ENCODE results near the gene NTRK3.

NTRK3 gene

DNA sequence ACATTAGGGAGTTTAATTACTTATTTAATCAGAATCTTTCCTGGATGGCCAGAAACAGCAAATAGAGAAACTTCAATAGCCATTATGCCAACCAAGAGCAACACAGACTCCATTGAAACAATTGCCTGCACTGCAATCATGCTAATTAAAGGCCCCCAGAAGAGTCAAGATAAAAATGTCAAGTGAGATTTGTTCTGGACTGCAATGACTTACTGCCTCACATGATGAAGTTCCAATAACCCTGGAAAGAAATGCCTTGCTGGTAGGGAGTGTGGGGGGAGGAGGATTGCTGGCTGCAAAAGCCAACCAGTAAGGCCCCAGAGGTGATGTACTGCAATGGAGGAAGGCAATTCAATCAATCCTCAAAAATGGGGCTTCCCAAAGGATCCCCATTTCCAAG lies 257.9 kb downstream of the NTRK3 start:
- H3K27me3 ChIP-seq (ENCODE audit: insufficient read depth, low read length) = no peaks in the 10 kb centered on the region
- H2AFZ ChIP-seq (ENCODE audit: low read length, unreplicated experiment) = no peak overlapping the region
- no peaks in the 10 kb centered on the region for H3K4me1 ChIP-seq (ENCODE audit: control insufficient read depth, insufficient read depth, low read length, unreplicated experiment)
- H3K27ac ChIP-seq (ENCODE audit: low read depth, low read length) = no peak overlapping the region
- no peaks in the 10 kb centered on the region for H3K79me2 ChIP-seq (ENCODE audit: control insufficient read depth, insufficient read depth, low read length, unreplicated experiment)
- H3K4me3 ChIP-seq (ENCODE audit: low read depth, low read length) = no peak overlapping the region
- H3K36me3 ChIP-seq (ENCODE audit: insufficient read depth, low read length) = no peaks in the 10 kb centered on the region

GRCh38 chr15:87986776-87987175 lies 269.8 kb downstream of the NTRK3 start:
- Histone ChIP-seq H3K36me3 (ENCODE audit: insufficient read depth, low read length) (no peaks in the 10 kb centered on the region), H3K79me2 (ENCODE audit: control insufficient read depth, insufficient read depth, low read length, unreplicated experiment) (no peaks in the 10 kb centered on the region), H2AFZ (ENCODE audit: low read length, unreplicated experiment) (no peak overlapping the region), H3K4me3 (ENCODE audit: low read depth, low read length) (no peak overlapping the region), H3K27me3 (ENCODE audit: insufficient read depth, low read length) (no peaks in the 10 kb centered on the region), H3K4me1 (ENCODE audit: control insufficient read depth, insufficient read depth, low read length, unreplicated experiment) (no peaks in the 10 kb centered on the region), H3K27ac (ENCODE audit: low read depth, low read length) (no peak overlapping the region)

- H3K79me2 ChIP-seq (ENCODE audit: control insufficient read depth, insufficient read depth, low read length, unreplicated experiment) = no peaks in the 10 kb centered on the region
Measured at GRCh38 chr15:87985451-87985850, 271.1 kb downstream of the NTRK3 start.

GRCh38 chr15:87981969-87982368 lies 274.6 kb downstream of the NTRK3 start:
- Histone ChIP-seq H3K27ac (ENCODE audit: low read depth, low read length) (no peak overlapping the region), H3K36me3 (ENCODE audit: insufficient read depth, low read length) (no peaks in the 10 kb centered on the region)

More at GRCh38 chr15:87985451-87985850, 271.1 kb downstream of the NTRK3 start:
- Histone ChIP-seq H3K36me3 (ENCODE audit: insufficient read depth, low read length) (no peaks in the 10 kb centered on the region), H3K27me3 (ENCODE audit: insufficient read depth, low read length) (no peaks in the 10 kb centered on the region), H2AFZ (ENCODE audit: low read length, unreplicated experiment) (no peak overlapping the region), H3K27ac (ENCODE audit: low read depth, low read length) (no peak overlapping the region), H3K4me1 (ENCODE audit: control insufficient read depth, insufficient read depth, low read length, unreplicated experiment) (no peaks in the 10 kb centered on the region), H3K4me3 (ENCODE audit: low read depth, low read length) (no peak overlapping the region)

GRCh38 chr15:87977907-87978306 lies 278.6 kb downstream of the NTRK3 start:
- Histone ChIP-seq H3K27ac (ENCODE audit: low read depth, low read length) (no peak overlapping the region), H2AFZ (ENCODE audit: low read length, unreplicated experiment) (no peak overlapping the region), H3K79me2 (ENCODE audit: control insufficient read depth, insufficient read depth, low read length, unreplicated experiment) (no peaks in the 10 kb centered on the region), H3K27me3 (ENCODE audit: insufficient read depth, low read length) (no peaks in the 10 kb centered on the region), H3K4me1 (ENCODE audit: control insufficient read depth, insufficient read depth, low read length, unreplicated experiment) (no peaks in the 10 kb centered on the region), H3K36me3 (ENCODE audit: insufficient read depth, low read length) (no peaks in the 10 kb centered on the region), H3K4me3 (ENCODE audit: low read depth, low read length) (no peak overlapping the region)

More at GRCh38 chr15:87981969-87982368, 274.6 kb downstream of the NTRK3 start:
- no peak overlapping the region for H3K4me3 ChIP-seq (ENCODE audit: low read depth, low read length)
- no peak overlapping the region for H2AFZ ChIP-seq (ENCODE audit: low read length, unreplicated experiment)
- H3K79me2 ChIP-seq (ENCODE audit: control insufficient read depth, insufficient read depth, low read length, unreplicated experiment) = no peaks in the 10 kb centered on the region
- H3K4me1 ChIP-seq (ENCODE audit: control insufficient read depth, insufficient read depth, low read length, unreplicated experiment) = no peaks in the 10 kb centered on the region
- H3K27me3 ChIP-seq (ENCODE audit: insufficient read depth, low read length) = no peaks in the 10 kb centered on the region

GRCh38 chr15:87976552-87976951 lies 280.0 kb downstream of the NTRK3 start:
- no peak overlapping the region for H3K27ac ChIP-seq (ENCODE audit: low read depth, low read length)

GRCh38 chr15:87973501-87974215 lies 282.9 kb downstream of the NTRK3 start:
- H3K27me3 ChIP-seq (ENCODE audit: insufficient read depth, low read length) = no peaks in the 10 kb centered on the region
- H3K79me2 ChIP-seq (ENCODE audit: control insufficient read depth, insufficient read depth, low read length, unreplicated experiment) = no peaks in the 10 kb centered on the region
- H3K27ac ChIP-seq (ENCODE audit: low read depth, low read length) = no peak overlapping the region
- H3K4me1 ChIP-seq (ENCODE audit: control insufficient read depth, insufficient read depth, low read length, unreplicated experiment) = no peaks in the 10 kb centered on the region
- H3K4me3 ChIP-seq (ENCODE audit: low read depth, low read length) = no peak overlapping the region
- H2AFZ ChIP-seq (ENCODE audit: low read length, unreplicated experiment) = no peak overlapping the region
- no peaks in the 10 kb centered on the region for H3K36me3 ChIP-seq (ENCODE audit: insufficient read depth, low read length)

More at GRCh38 chr15:87976552-87976951, 280.0 kb downstream of the NTRK3 start:
- H3K27me3 ChIP-seq (ENCODE audit: insufficient read depth, low read length) = no peaks in the 10 kb centered on the region
- no peak overlapping the region for H2AFZ ChIP-seq (ENCODE audit: low read length, unreplicated experiment)
- no peaks in the 10 kb centered on the region for H3K4me1 ChIP-seq (ENCODE audit: control insufficient read depth, insufficient read depth, low read length, unreplicated experiment)
- H3K4me3 ChIP-seq (ENCODE audit: low read depth, low read length) = no peak overlapping the region
- no peaks in the 10 kb centered on the region for H3K79me2 ChIP-seq (ENCODE audit: control insufficient read depth, insufficient read depth, low read length, unreplicated experiment)
- no peaks in the 10 kb centered on the region for H3K36me3 ChIP-seq (ENCODE audit: insufficient read depth, low read length)

GRCh38 chr15:87971076-87971475 lies 285.5 kb downstream of the NTRK3 start:
- Histone ChIP-seq H3K36me3 (ENCODE audit: insufficient read depth, low read length) (no peaks in the 10 kb centered on the region), H3K4me3 (ENCODE audit: low read depth, low read length) (no peak overlapping the region), H3K27me3 (ENCODE audit: insufficient read depth, low read length) (no peaks in the 10 kb centered on the region), H2AFZ (ENCODE audit: low read length, unreplicated experiment) (no peak overlapping the region), H3K4me1 (ENCODE audit: control insufficient read depth, insufficient read depth, low read length, unreplicated experiment) (no peaks in the 10 kb centered on the region), H3K79me2 (ENCODE audit: control insufficient read depth, insufficient read depth, low read length, unreplicated experiment) (no peaks in the 10 kb centered on the region), H3K27ac (ENCODE audit: low read depth, low read length) (no peak overlapping the region)

DNA sequence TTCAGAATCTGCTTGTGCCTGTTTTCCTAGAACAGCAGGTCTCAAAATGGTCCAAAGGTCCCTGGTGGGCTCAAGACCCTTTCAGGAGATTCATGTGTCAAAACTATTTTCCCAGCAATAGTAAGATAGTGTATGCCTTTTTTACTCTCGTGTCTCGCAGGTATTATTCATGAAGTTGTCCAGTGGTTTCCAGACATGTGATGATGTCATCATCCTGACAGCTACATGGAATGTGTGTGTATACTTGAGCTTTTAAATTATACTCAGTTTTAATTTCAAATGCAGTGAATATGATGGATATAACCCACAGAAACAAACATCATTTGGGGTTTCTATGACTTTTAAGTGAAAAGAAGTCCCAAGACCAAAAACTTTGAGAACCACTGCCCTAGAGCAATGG lies 288.6 kb downstream of the NTRK3 start:
- no peaks in the 10 kb centered on the region for H3K79me2 ChIP-seq (ENCODE audit: control insufficient read depth, insufficient read depth, low read length, unreplicated experiment)
- H3K27me3 ChIP-seq (ENCODE audit: insufficient read depth, low read length) = no peaks in the 10 kb centered on the region
- no peak overlapping the region for H3K4me3 ChIP-seq (ENCODE audit: low read depth, low read length)
- H3K4me1 ChIP-seq (ENCODE audit: control insufficient read depth, insufficient read depth, low read length, unreplicated experiment) = no peaks in the 10 kb centered on the region
- no peak overlapping the region for H2AFZ ChIP-seq (ENCODE audit: low read length, unreplicated experiment)
- no peak overlapping the region for H3K27ac ChIP-seq (ENCODE audit: low read depth, low read length)
- no peaks in the 10 kb centered on the region for H3K36me3 ChIP-seq (ENCODE audit: insufficient read depth, low read length)

DNA sequence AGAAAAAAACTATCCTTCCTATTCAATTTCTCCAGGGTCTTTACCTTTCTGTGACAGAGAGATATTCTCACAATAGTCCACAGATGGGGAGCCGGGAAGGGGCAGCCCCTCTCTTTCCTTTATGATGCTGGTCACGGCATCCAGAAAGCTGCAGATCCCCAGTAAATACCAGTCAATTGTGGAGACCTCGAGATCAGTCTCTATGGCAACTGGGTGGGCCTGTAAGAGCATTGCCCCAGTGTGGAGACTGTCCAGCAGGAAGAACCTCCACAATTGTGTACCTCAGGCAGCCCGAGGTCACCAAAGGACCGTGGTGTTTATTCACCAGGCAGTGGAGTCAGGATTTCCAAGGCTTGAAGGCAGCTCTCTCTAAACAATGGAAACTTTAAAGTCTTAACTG lies 291.2 kb downstream of the NTRK3 start:
- no peaks in the 10 kb centered on the region for H3K27me3 ChIP-seq (ENCODE audit: insufficient read depth, low read length)
- H3K36me3 ChIP-seq (ENCODE audit: insufficient read depth, low read length) = no peaks in the 10 kb centered on the region
- no peak overlapping the region for H3K27ac ChIP-seq (ENCODE audit: low read depth, low read length)
- H3K4me3 ChIP-seq (ENCODE audit: low read depth, low read length) = no peak overlapping the region
- H3K4me1 ChIP-seq (ENCODE audit: control insufficient read depth, insufficient read depth, low read length, unreplicated experiment) = no peaks in the 10 kb centered on the region
- no peaks in the 10 kb centered on the region for H3K79me2 ChIP-seq (ENCODE audit: control insufficient read depth, insufficient read depth, low read length, unreplicated experiment)
- H2AFZ ChIP-seq (ENCODE audit: low read length, unreplicated experiment) = no peak overlapping the region

DNA sequence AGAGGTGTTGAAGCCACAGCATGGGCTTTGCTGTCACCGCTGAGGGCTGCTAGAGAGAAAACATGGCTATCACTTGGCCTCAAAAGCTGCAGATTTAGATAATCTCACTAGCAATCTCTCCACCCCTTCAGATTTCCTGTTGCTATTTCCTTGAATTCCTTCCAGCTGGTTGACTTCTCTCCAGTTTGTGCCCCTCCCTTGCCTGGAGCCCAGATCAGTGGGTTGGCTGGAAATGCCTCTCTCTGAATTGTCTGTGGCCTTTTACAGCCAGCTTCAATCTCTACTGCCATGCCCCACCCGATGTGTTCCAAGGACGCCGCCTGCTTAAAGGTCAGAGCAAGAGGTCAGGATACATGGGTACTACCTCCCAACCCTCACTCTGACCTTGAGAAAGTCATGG lies 294.1 kb downstream of the NTRK3 start:
- Histone ChIP-seq H3K4me3 (ENCODE audit: low read depth, low read length) (no peak overlapping the region), H2AFZ (ENCODE audit: low read length, unreplicated experiment) (no peak overlapping the region), H3K4me1 (ENCODE audit: control insufficient read depth, insufficient read depth, low read length, unreplicated experiment) (no peaks in the 10 kb centered on the region), H3K36me3 (ENCODE audit: insufficient read depth, low read length) (no peaks in the 10 kb centered on the region), H3K27me3 (ENCODE audit: insufficient read depth, low read length) (no peaks in the 10 kb centered on the region), H3K27ac (ENCODE audit: low read depth, low read length) (no peak overlapping the region), H3K79me2 (ENCODE audit: control insufficient read depth, insufficient read depth, low read length, unreplicated experiment) (no peaks in the 10 kb centered on the region)

Data from ACC112 (cell line).